DND-41 (cell line): ENCODE results near the gene RPS18.

Experiments used
- EZH2 ChIP-seq: IDR thresholded peaks from 3 replicates; pipeline ENCODE4 v1.6.1; 2012; ENCODE audit warnings: borderline replicate concordance, low read depth, mild to moderate bottlenecking, moderate library complexity, low read length, inconsistent platforms; ENCODE audit not compliant: severe bottlenecking
- TF ChIP-seq, protein P1 (sequence below): IDR thresholded peaks from 2 replicates; pipeline ENCODE4 v1.5.1; 2012; ENCODE audit warnings: borderline replicate concordance, low read length, moderate library complexity, mild to moderate bottlenecking; ENCODE audit not compliant: poor library complexity, severe bottlenecking; ENCODE audit errors: extremely low read depth

DNA sequence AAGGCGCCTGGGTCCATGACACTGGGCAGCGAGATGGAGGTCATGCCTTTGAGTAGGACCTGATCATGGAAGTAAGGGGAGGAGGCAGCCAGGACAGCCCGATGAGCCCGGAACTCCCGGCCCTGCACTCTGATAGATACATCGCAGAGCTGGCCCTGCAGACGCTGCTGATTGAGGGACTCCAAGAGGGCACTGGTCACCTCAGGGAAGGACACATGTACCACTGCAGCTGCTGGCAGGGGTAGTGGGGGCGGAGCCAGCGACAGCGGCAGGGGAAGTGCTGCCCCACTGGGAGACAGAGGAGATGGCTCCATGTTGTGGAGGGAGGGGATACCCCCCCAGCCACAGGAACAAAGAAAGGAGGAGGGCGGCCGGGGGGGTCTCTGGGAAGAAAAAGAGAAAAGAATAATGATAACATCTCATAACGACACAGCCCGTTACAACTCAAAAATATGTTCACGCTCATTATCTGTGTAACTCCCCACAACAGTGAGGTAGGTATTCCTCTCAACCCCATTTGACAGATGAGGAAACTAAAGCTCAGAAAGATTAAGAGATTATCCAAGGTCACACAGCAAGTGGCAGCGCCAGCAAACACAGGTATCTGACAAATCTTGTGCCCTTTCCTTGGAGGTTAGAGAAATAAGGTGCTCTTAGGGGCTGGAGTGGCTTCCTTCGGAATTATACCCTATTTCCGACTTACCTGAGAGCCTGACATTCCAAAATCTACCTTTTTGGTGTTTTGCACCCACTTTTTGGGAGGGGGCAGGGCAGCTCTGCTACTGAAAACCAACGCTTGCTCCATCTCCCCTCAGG is 44.9 kb downstream of the RPS18 start:
- TF ChIP-seq, protein P1, sequence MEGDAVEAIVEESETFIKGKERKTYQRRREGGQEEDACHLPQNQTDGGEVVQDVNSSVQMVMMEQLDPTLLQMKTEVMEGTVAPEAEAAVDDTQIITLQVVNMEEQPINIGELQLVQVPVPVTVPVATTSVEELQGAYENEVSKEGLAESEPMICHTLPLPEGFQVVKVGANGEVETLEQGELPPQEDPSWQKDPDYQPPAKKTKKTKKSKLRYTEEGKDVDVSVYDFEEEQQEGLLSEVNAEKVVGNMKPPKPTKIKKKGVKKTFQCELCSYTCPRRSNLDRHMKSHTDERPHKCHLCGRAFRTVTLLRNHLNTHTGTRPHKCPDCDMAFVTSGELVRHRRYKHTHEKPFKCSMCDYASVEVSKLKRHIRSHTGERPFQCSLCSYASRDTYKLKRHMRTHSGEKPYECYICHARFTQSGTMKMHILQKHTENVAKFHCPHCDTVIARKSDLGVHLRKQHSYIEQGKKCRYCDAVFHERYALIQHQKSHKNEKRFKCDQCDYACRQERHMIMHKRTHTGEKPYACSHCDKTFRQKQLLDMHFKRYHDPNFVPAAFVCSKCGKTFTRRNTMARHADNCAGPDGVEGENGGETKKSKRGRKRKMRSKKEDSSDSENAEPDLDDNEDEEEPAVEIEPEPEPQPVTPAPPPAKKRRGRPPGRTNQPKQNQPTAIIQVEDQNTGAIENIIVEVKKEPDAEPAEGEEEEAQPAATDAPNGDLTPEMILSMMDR, result no peak
- no peak for TF ChIP-seq EZH2
